ENCODE results near the gene RUSF1.

The RUSF1 gene

DNA sequence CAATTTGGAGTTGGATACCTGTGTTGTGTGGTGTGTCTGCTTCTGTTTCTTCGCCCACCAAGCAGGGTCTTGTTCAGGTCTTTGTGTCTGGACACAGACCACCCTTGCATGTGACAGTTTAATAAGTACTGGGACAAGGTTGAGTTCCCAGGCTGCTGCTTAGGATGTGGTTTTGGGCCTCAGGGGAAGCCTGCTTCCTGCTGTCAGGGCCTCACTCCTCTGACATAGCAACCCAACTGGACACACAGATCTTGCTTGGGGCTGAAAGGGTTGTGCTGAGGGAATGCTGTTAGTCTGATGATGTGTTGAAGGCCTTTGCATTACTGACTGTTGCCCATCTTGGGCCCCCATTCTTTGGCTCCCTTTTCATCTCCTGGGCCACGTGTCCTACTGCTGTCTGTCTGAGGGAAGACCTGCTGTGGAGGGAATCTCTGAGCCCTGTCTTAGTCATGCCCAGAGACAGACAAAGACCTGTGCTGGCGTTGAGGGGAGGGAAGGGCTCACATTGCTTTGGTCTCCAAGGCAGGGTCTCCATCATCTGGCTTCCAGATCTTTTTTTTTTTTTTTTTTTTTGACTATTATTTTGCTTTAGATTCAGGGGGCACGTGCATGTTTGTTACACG lies 40.9 kb downstream of the RUSF1 start:
- DNase-seq (ENCODE audit: extremely low spot score), result no peak
- no peak for TF ChIP-seq NFRKB (IDR thresholded peaks at IDR 0.05)
- TF ChIP-seq LEF1 (IDR thresholded peaks at IDR 0.05; ENCODE audit: borderline replicate concordance), result no peak
- no peak for TF ChIP-seq FOXM1 (IDR thresholded peaks at IDR 0.05; ENCODE audit: borderline replicate concordance)
- no peak for TF ChIP-seq BHLHE40 (IDR thresholded peaks at IDR 0.05; ENCODE audit: borderline replicate concordance)
- TF ChIP-seq ZNF384 (IDR thresholded peaks at IDR 0.05), result no peak
- no peak for TF ChIP-seq FOXK2 (IDR thresholded peaks at IDR 0.05)
- TF ChIP-seq FOXA1 (IDR thresholded peaks at IDR 0.05), result no peak
- ChIA-PET POLR2A (no interaction called here), CTCF (no interaction called here)

DNA sequence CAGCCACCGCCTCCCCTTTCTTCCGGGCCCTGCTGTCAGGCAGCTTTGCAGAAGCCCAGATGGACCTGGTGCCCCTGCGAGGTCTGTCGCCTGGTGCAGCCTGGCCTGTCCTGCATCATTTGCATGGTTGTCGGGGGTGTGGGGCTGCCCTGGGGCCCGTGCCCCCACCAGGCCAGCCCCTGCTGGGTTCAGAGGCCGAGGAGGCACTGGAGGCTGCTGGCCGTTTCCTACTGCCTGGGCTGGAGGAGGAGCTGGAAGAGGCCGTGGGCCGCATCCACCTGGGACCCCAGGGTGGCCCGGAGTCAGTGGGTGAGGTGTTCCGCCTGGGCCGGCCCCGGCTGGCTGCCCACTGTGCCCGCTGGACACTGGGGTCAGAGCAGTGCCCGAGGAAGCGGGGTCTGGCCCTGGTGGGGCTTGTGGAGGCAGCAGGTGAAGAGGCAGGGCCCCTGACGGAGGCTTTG lies 41.8 kb downstream of the RUSF1 start:
- DNase-seq (ENCODE audit: extremely low spot score), result no peak
- CTCF ChIA-PET, result no interaction called here
- POLR2A ChIA-PET, result no interaction called here
- no peak for TF ChIP-seq ELF4 (IDR thresholded peaks at IDR 0.05)
- TF ChIP-seq LEF1 (IDR thresholded peaks at IDR 0.05; ENCODE audit: borderline replicate concordance), result no peak
- TF ChIP-seq SUZ12 (IDR thresholded peaks at IDR 0.05), result no peak
- no peak for TF ChIP-seq ARNT (IDR thresholded peaks at IDR 0.05)
- TF ChIP-seq L3MBTL2 (conservative IDR thresholded peaks at IDR 0.05), result no peak

DNA sequence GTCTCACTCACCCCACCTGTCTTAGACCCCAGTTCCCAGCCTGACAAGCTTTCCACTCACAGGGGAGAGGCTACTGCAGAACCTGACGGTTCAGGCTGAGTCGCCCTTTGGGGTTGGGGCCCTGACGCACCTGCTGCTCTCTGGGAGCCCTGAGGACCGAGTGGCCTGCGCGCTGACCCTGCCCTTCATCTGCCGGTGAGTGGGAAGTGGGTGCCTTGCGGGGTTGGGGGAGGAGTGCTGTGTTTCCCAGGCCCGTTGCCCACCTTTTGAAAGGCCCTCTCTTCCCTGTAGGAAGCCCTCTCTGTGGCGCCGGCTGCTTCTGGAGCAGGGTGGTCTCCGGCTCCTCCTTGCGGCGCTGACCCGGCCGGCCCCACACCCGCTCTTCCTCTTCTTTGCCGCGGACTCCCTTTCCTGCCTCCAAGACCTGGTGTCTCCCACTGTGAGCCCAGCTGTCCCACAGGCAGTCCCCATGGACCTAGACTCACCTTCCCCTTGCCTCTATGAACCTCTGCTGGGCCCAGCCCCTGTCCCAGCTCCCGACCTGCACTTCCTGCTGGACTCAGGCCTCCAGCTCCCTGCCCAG lies 42.3 kb downstream of the RUSF1 start:
- no peak for DNase-seq (ENCODE audit: extremely low spot score)

GRCh38 chr16:31464781-31465260 lies 43.4 kb downstream of the RUSF1 start:
- TF ChIP-seq TARDBP (IDR thresholded peaks at IDR 0.05) (no peak), ELF4 (IDR thresholded peaks at IDR 0.05) (no peak), FOXK2 (IDR thresholded peaks at IDR 0.05) (no peak), ZNF384 (IDR thresholded peaks at IDR 0.05) (no peak), HDGF (IDR thresholded peaks at IDR 0.05; ENCODE audit: borderline replicate concordance) (no peak), BHLHE40 (IDR thresholded peaks at IDR 0.05; ENCODE audit: borderline replicate concordance) (no peak), PKNOX1 (IDR thresholded peaks at IDR 0.05) (no peak), CTBP1 (IDR thresholded peaks at IDR 0.05; ENCODE audit: borderline replicate concordance) (no peak), LEF1 (IDR thresholded peaks at IDR 0.05; ENCODE audit: borderline replicate concordance) (no peak), ARNT (IDR thresholded peaks at IDR 0.05) (no peak), SP1 (IDR thresholded peaks at IDR 0.05) (no peak), FOXM1 (IDR thresholded peaks at IDR 0.05; ENCODE audit: borderline replicate concordance) (no peak)

More for the DNA sequence above, 42.3 kb downstream of the RUSF1 start:
- ChIA-PET POLR2A (no interaction called here), CTCF (no interaction called here)
- no peak for TF ChIP-seq FOXM1 (IDR thresholded peaks at IDR 0.05; ENCODE audit: borderline replicate concordance)
- no peak for TF ChIP-seq TARDBP (IDR thresholded peaks at IDR 0.05)
- TF ChIP-seq SP1 (IDR thresholded peaks at IDR 0.05), result no peak
- no peak for TF ChIP-seq FOXA1 (IDR thresholded peaks at IDR 0.05)
- TF ChIP-seq ELF4 (IDR thresholded peaks at IDR 0.05), result no peak
- no peak for TF ChIP-seq HDGF (IDR thresholded peaks at IDR 0.05; ENCODE audit: borderline replicate concordance)
- TF ChIP-seq ZNF384 (IDR thresholded peaks at IDR 0.05), result no peak
- TF ChIP-seq LEF1 (IDR thresholded peaks at IDR 0.05; ENCODE audit: borderline replicate concordance), result no peak

DNA sequence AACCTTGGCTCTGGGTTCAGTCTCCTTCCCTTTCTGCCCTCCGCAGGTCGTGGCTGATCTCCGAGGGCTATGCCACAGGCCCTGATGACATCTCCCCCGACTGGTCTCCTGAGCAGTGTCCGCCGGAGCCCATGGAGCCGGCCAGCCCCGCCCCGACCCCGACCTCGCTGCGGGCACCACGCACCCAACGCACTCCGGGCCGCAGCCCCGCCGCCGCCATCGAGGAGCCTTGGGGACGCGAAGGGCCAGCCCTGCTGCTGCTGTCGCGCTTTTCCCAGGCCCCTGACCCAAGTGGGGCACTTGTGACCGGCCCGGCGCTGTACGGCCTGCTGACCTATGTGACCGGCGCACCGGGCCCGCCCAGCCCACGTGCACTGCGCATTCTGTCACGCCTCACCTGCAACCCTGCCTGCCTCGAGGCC lies 43.8 kb downstream of the RUSF1 start:
- ChIA-PET CTCF (no interaction called here), POLR2A (no interaction called here)
- TF ChIP-seq ELF4 (IDR thresholded peaks at IDR 0.05) (no peak), TARDBP (IDR thresholded peaks at IDR 0.05) (no peak), HDGF (IDR thresholded peaks at IDR 0.05; ENCODE audit: borderline replicate concordance) (no peak), L3MBTL2 (conservative IDR thresholded peaks at IDR 0.05) (no peak), SP1 (IDR thresholded peaks at IDR 0.05) (no peak), ZNF384 (IDR thresholded peaks at IDR 0.05) (no peak), PKNOX1 (IDR thresholded peaks at IDR 0.05) (no peak), FOXM1 (IDR thresholded peaks at IDR 0.05; ENCODE audit: borderline replicate concordance) (no peak), FOXK2 (IDR thresholded peaks at IDR 0.05) (no peak), ARNT (IDR thresholded peaks at IDR 0.05) (no peak)
- no peak for DNase-seq (ENCODE audit: extremely low spot score)

More at GRCh38 chr16:31464781-31465260, 43.4 kb downstream of the RUSF1 start:
- DNase-seq (ENCODE audit: extremely low spot score), result no peak
- ChIA-PET POLR2A (no interaction called here), CTCF (no interaction called here)

DNA sequence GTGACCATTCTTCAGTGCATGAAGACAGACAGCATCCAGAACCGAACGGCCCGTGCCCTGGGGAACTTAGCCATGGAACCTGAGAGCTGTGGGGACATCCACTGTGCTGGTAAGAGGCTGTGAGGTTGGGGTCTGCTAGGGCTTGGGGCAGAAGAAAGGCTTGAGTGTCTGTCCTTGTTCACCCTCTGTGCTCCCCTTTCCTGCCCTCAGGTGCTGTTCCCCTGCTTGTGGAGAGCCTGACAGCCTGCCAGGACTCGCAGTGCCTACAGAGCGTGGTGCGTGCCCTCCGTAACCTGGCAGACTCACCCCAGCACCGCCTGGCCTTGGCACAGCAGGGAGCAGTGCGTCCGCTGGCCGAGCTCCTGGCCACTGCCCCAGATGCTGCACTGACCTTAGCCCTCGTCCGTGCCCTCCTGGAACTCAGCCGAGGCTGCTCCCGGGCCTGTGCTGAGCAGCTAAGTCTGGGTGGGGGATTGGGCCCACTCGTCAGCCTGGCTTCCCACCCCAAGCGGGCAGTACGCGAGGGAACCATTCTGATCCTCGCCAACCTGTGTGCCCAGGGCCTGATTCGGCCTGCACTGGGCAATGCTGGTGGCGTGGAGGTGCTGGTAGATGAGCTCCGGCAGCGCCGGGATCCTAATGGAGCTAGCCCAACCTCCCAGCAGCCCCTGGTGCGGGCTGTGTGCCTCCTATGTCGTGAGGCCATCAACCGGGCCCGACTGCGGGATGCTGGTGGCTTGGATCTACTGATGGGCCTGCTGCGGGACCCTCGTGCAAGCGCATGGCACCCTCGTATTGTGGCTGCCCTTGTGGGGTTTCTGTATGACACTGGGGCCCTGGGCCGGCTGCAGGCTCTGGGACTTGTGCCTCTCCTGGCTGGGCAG lies 46.0 kb downstream of the RUSF1 start:
- POLR2A ChIA-PET, result interaction anchor here (5.4 kb wide), 1 partner anchor 9 kb away, joined by 27 read pairs; the partner anchor contains the start of gene TGFB1I1
- CTCF ChIA-PET, result no interaction called here
- no peak for DNase-seq (ENCODE audit: extremely low spot score)
- TF ChIP-seq PKNOX1 (IDR thresholded peaks at IDR 0.05), result no peak
- TF ChIP-seq FOXM1 (IDR thresholded peaks at IDR 0.05; ENCODE audit: borderline replicate concordance), result no peak
- no peak for TF ChIP-seq L3MBTL2 (conservative IDR thresholded peaks at IDR 0.05)
- no peak for TF ChIP-seq SP1 (IDR thresholded peaks at IDR 0.05)
- no peak for TF ChIP-seq ELF4 (IDR thresholded peaks at IDR 0.05)
- TF ChIP-seq BHLHE40 (IDR thresholded peaks at IDR 0.05; ENCODE audit: borderline replicate concordance), result no peak
- TF ChIP-seq NFRKB (IDR thresholded peaks at IDR 0.05), result no peak
- no peak for TF ChIP-seq FOXK2 (IDR thresholded peaks at IDR 0.05)
- no peak for TF ChIP-seq ARNT (IDR thresholded peaks at IDR 0.05)

All from HEK293T (cell line).